ENCODE data around the gene DBP.

DBP gene

DNA sequence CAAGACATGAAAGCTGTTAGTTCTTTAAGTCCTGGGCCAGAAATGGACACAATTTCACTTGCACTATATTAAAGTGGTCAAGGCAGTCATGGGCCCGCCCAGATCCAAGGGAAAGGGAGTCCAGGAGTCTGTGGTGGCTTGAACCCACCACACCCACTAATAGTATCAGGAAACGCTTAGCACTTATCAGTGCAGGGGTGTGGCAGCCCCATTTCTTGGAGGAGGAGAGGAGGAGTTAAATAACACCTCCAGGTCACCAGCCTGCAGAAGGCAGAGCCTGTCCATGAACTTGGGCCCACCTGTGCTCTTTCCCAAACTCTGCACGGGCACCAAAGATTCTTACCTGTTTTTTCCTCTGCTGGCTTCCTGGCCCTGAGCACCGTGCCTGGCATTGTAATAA, 41.0 kb upstream of the DBP start:
- TF ChIP-seq CTCF (IDR thresholded peaks at IDR 0.05; ENCODE audit: low read depth, low read length): no peak
- H3K4me3 ChIP-seq (replicated peaks in 1 of 2; ENCODE audit: low read depth in 2 of 2, low read length in 2 of 2): no peak overlapping the region
- no peak for DNase-seq (ENCODE audit: low read depth in 2 of 2)

GRCh38 chr19:48676887-48677286, 39.7 kb upstream of the DBP start:
- TF ChIP-seq CTCF (IDR thresholded peaks at IDR 0.05; ENCODE audit: low read depth, low read length): no peak
- DNase-seq (ENCODE audit: low read depth in 2 of 2): no peak
- H3K4me3 ChIP-seq (replicated peaks in 1 of 2; ENCODE audit: low read depth in 2 of 2, low read length in 2 of 2): no peak overlapping the region

GRCh38 chr19:48676487-48676886, 39.3 kb upstream of the DBP start:
- no peak for TF ChIP-seq CTCF (IDR thresholded peaks at IDR 0.05; ENCODE audit: low read depth, low read length)
- H3K4me3 ChIP-seq (replicated peaks in 1 of 2; ENCODE audit: low read depth in 2 of 2, low read length in 2 of 2): no peak overlapping the region
- no peak for DNase-seq (ENCODE audit: low read depth in 2 of 2)

DNA sequence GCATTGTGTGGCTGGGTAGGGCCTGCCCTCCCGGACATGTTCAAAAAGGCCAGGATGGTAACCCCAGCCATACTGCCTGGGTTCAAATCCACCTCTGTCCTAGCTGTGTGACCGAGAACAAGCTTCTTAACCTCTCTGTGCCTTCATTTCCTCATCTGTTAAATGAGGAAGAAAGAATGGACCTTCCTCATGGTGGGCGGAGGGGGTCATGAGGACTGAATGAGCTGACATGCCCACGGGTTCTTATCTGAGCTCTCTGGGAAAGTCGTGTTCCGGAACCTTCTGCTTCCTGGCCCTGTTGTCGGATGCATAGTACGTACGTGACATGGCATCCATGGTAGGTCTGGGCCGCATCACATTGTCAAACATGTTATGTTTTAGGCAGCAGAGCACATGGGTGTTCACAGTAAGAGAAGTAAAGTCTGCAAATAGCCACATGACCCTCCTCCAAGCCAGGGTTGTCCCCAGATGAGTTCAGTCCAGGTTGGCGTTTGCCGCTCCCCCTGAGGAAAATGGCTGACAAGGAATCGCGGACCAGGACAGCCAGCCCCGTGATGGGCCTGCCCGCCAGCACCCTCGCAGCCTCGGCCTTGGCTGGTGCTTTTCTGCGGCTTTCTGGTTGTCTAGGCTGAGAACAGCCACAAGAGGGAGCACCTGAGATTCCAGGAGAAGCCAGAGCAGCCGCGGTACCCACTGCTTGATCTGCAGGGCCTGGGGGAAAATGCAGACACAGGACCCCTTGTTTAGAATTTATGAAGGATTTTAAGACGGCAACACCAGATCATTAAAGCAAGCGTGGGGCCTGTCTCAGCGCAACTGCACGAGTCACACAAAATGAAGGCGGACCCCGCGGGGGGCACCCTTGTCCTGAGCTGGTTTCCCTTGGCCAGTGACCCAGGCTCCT, 38.0 kb upstream of the DBP start:
- TF ChIP-seq CTCF (IDR thresholded peaks at IDR 0.05; ENCODE audit: low read depth, low read length): peak; percentile 92
- H3K4me3 ChIP-seq (replicated peaks in 1 of 2; ENCODE audit: low read depth in 2 of 2, low read length in 2 of 2): no peak overlapping the region
- DNase-seq (ENCODE audit: low read depth in 2 of 2): peak; percentile 86 to 87

DNA sequence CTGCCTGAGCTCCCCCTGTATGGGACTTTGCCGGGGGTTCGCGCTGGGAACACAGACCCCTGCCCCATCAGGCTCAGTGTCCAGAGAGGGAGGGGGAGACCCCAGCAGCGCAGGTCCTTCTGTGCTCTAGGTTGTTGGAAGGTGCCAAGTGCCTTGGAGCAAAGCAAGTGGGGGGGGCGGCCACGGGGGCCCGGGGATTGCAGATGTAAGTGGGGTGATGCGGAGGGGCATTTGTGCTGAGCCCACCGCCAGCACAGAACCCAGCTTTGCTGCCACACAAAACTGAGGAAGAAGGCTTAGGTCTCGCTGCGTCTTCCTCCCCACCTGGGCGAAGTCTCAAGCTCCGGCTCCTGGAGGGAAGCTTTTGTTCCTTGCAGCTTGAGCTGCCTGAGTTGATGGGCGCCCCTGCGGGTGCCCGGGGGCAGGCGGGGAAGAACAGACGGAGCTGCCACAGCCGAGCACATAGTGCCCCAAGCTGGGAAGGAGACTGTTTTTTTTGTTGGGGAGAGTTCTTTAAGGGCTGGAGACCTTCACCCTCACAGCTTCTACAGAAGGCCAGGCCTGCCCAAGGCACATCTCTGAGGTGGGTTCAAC, 37.1 kb upstream of the DBP start:
- H3K4me3 ChIP-seq (replicated peaks in 1 of 2; ENCODE audit: low read depth in 2 of 2, low read length in 2 of 2): no peak overlapping the region
- TF ChIP-seq CTCF (IDR thresholded peaks at IDR 0.05; ENCODE audit: low read depth, low read length): no peak
- no peak for DNase-seq (ENCODE audit: low read depth in 2 of 2)

GRCh38 chr19:48673436-48674100, 36.4 kb upstream of the DBP start:
- H3K4me3 ChIP-seq (replicated peaks in 1 of 2; ENCODE audit: low read depth in 2 of 2, low read length in 2 of 2): no peak overlapping the region
- no peak for TF ChIP-seq CTCF (IDR thresholded peaks at IDR 0.05; ENCODE audit: low read depth, low read length)
- no peak for DNase-seq (ENCODE audit: low read depth in 2 of 2)

Measured in cardiac fibroblast (primary cell).